ENCODE data around the gene ZBTB8OS. TPM values are rescaled to one million over a fixed set of nuclear protein-coding genes. Genes with fewer than 3 reads are reported as not detected.
"Not testable (repeated sequence)": the region's sequence is repeated elsewhere in the genome, so short reads cannot be mapped to it uniquely, and the experiment has no call there.

The ZBTB8OS gene
- total and polyA plus RNA-seq, 9 of the 15 experiments (the other 6 are each of a cell fraction or from before 2014, with no cell fraction given), result 54.8 to 230 (median 107) TPM

DNA sequence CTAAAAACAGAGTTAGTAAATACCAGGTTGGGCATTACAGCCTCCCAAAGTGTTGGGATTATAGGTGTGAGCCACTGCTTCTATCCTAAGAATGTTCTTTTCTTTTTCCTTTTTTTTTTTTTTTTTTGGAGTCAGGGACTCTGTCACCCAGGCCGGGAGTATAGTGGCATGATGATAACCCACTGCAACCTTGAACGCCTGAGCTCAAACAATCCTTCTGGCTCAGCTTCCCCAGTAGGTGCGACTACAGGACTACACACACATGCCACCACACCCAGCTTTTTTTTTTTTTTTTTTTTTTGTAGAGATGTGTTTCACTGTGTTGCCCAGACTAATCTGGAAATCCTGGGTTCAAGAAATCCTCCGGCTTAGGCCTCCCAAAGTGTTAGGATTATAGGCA lies 5.9 kb downstream of the ZBTB8OS start:
- intact Hi-C loops (cut with micrococcal nuclease), result no loop called here
- POLR2A ChIA-PET, result interaction anchor here (0.6 kb wide), 1 partner anchor 244 kb away, joined by 3 read pairs; no protein-coding TSS in a partner anchor
- no peak for FAIRE-seq

DNA sequence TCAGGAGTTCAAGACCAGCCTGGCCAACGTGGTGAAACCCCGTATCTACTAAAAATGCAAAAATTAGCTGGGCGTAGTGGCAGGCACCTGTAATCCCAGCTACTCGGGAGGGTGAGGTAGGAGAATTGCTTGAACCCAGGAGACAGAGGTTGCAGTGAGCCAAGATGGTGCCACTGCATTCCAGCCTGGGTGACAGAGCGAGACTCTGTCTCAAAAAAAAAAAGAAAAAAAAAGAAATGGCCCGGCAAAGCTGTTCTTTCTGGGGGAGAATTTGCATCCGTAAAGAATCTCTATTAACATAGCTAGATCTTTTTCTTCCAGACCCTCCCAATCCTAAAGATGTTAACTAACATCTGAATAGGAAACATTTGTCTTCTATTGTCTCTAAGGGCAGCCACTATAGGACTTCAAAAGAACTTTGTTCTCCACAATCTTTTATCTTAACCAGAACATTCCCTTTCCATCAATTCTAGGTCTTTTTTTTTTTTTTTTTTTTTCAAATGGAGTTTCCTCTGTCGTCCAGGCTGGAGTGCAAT lies 8.0 kb downstream of the ZBTB8OS start:
- peaks cover 53% of the 10 kb centered on the region for H3K79me2 ChIP-seq (ENCODE audit: control insufficient read depth, insufficient read depth, low read length)
- peaks cover 21% of the 10 kb centered on the region; the same call in 2 of the 3 replicates for H3K36me3 ChIP-seq (ENCODE audit: control insufficient read depth, insufficient read depth, low read length)
- POLR2A ChIA-PET, result interaction anchor here (0.9 kb wide), 1 partner anchor 9 kb away, joined by 5 read pairs; the partner anchor contains the start of gene RBBP4
- ATAC-seq; H3K4me1 ChIP-seq (replicated peaks in 1 of 2; ENCODE audit: control insufficient read depth in 2 of 2, insufficient read depth in 2 of 2, low read length in 2 of 2); intact Hi-C loops (cut with micrococcal nuclease); H2AFZ ChIP-seq (ENCODE audit: low read depth, low read length); FAIRE-seq; H3K9ac ChIP-seq (ENCODE audit: insufficient read depth in 1 of 2, low read depth in 2 of 2, low read length in 2 of 2); H3K9me1 ChIP-seq (ENCODE audit: control insufficient read depth, insufficient read depth, low read length); H3K9me3 ChIP-seq (replicated peaks; ENCODE audit: control insufficient read depth, insufficient read depth, low read depth, low read length); H4K20me1 ChIP-seq (replicated peaks; ENCODE audit: control insufficient read depth, insufficient read depth, low read length); H3K4me3 ChIP-seq; BruUV-seq (replicated peaks); H3K4me2 ChIP-seq (ENCODE audit: insufficient read depth, low read length); H3K27ac ChIP-seq (ENCODE audit: extremely low read depth, low read depth, low read length); CTCF ChIA-PET (ENCODE audit: low intra/inter-chr PET ratio); DNase-seq (ENCODE audit: extremely low read depth in 1 of 4, low spot score in 3 of 4); H3K27me3 ChIP-seq (ENCODE audit: control insufficient read depth in 2 of 2, insufficient read depth in 2 of 2, low read length in 2 of 2); in situ Hi-C loops (cut with MboI): not testable (repeated sequence)
- WGBS (ENCODE audit: insufficient coverage, low coverage, missing lambda C conversion rate), result 83% methylated on average over 8 of the region's 8 CpGs

More for the DNA sequence above, 5.9 kb downstream of the ZBTB8OS start:
- H3K27ac ChIP-seq (ENCODE audit: extremely low read depth, low read depth, low read length), result no peak overlapping the region
- no peak for DNase-seq (ENCODE audit: extremely low read depth in 1 of 4, low spot score in 3 of 4)
- H2AFZ ChIP-seq (ENCODE audit: low read depth, low read length), result no peak overlapping the region
- no peaks in the 10 kb centered on the region for H3K9me1 ChIP-seq (ENCODE audit: control insufficient read depth, insufficient read depth, low read length)
- TF ChIP-seq SMAD4 (CRISPR knock-in tag; conservative IDR thresholded peaks at IDR 0.05) (0 out of 2 replicates have a peak, but pooled peaks have one; percentile 22), ZSCAN29 (IDR thresholded peaks at IDR 0.05) (no peak)
- no peaks in the 10 kb centered on the region for H3K27me3 ChIP-seq (ENCODE audit: control insufficient read depth in 2 of 2, insufficient read depth in 2 of 2, low read length in 2 of 2)
- ATAC-seq, result no peak
- 88% methylated on average over 3 of the region's 4 CpGs for WGBS (ENCODE audit: insufficient coverage, low coverage, missing lambda C conversion rate)
- H3K9me3 ChIP-seq (replicated peaks; ENCODE audit: control insufficient read depth, insufficient read depth, low read depth, low read length), result no peaks in the 10 kb centered on the region
- CTCF ChIA-PET (ENCODE audit: low intra/inter-chr PET ratio), result no interaction called here
- peaks cover 19% of the 10 kb centered on the region; the same call in 2 of the 3 replicates for H3K36me3 ChIP-seq (ENCODE audit: control insufficient read depth, insufficient read depth, low read length)
- H3K4me2 ChIP-seq (ENCODE audit: insufficient read depth, low read length), result no peak overlapping the region
- BruUV-seq (replicated peaks), result no TSS peak
- no peak overlapping the region for H3K9ac ChIP-seq (ENCODE audit: insufficient read depth in 1 of 2, low read depth in 2 of 2, low read length in 2 of 2)
- H3K4me1 ChIP-seq (replicated peaks in 1 of 2; ENCODE audit: control insufficient read depth in 2 of 2, insufficient read depth in 2 of 2, low read length in 2 of 2), result peaks cover 4 to 5% of the 10 kb centered on the region in 2 experiments; a peak in 2 of 5 replicates
- no peaks in the 10 kb centered on the region for H4K20me1 ChIP-seq (replicated peaks; ENCODE audit: control insufficient read depth, insufficient read depth, low read length)
- no peak overlapping the region for H3K4me3 ChIP-seq
- in situ Hi-C loops (cut with MboI), result no loop called here
- peaks cover 63% of the 10 kb centered on the region for H3K79me2 ChIP-seq (ENCODE audit: control insufficient read depth, insufficient read depth, low read length)
